Stomach (tissue), 4 donors: ENCODE results near the gene MYOT.

Source experiments
- CTCF ChIP-seq, 7 experiments: fragments of 450-650 bp in 4 of 7; fragments of 200-600 bp in 3 of 7; sonication (generic) in 3 of 7; IDR thresholded peaks; one replicate each; pipeline ENCODE4 v1.5.1; 2016 to 2019; ENCODE audit warnings: antibody characterized with exemption in 7 of 7, control low read depth in 2 of 7, mild to moderate bottlenecking in 1 of 7
- EP300 ChIP-seq: sonication (generic); formaldehyde crosslinking; IDR thresholded peaks from one replicate; pipeline ENCODE4 v1.6.1; 2017; ENCODE audit warnings: antibody characterized with exemption
- POLR2AphosphoS5 ChIP-seq, 3 donors: sonication (generic); formaldehyde crosslinking; IDR thresholded peaks; one replicate each; pipeline ENCODE4 v1.6.1; 2016; ENCODE audit warnings: antibody characterized with exemption in 3 of 3

GRCh38 chr5:137856201-137856600 is 11.5 kb upstream of the MYOT start:
- TF ChIP-seq CTCF (IDR thresholded peaks at IDR 0.05) (no peak), POLR2AphosphoS5 (IDR thresholded peaks at IDR 0.05) (no peak), EP300 (no peak)
